HG02588 (cell line): ENCODE measurements around the gene SH3BP1.
"Not testable (repeated sequence)": the region's sequence is repeated elsewhere in the genome, so short reads cannot be mapped to it uniquely, and the experiment has no call there.

Source experiments
- ATAC-seq: cut with Tn5 transposase; IDR thresholded peaks from one replicate; pipeline ENCODE4 v1.9.1; 2021; ENCODE audit warnings: mild to moderate bottlenecking, moderate library complexity; ENCODE audit not compliant: unreplicated experiment

Gene SH3BP1, protein sequence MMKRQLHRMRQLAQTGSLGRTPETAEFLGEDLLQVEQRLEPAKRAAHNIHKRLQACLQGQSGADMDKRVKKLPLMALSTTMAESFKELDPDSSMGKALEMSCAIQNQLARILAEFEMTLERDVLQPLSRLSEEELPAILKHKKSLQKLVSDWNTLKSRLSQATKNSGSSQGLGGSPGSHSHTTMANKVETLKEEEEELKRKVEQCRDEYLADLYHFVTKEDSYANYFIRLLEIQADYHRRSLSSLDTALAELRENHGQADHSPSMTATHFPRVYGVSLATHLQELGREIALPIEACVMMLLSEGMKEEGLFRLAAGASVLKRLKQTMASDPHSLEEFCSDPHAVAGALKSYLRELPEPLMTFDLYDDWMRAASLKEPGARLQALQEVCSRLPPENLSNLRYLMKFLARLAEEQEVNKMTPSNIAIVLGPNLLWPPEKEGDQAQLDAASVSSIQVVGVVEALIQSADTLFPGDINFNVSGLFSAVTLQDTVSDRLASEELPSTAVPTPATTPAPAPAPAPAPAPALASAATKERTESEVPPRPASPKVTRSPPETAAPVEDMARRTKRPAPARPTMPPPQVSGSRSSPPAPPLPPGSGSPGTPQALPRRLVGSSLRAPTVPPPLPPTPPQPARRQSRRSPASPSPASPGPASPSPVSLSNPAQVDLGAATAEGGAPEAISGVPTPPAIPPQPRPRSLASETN

DNA sequence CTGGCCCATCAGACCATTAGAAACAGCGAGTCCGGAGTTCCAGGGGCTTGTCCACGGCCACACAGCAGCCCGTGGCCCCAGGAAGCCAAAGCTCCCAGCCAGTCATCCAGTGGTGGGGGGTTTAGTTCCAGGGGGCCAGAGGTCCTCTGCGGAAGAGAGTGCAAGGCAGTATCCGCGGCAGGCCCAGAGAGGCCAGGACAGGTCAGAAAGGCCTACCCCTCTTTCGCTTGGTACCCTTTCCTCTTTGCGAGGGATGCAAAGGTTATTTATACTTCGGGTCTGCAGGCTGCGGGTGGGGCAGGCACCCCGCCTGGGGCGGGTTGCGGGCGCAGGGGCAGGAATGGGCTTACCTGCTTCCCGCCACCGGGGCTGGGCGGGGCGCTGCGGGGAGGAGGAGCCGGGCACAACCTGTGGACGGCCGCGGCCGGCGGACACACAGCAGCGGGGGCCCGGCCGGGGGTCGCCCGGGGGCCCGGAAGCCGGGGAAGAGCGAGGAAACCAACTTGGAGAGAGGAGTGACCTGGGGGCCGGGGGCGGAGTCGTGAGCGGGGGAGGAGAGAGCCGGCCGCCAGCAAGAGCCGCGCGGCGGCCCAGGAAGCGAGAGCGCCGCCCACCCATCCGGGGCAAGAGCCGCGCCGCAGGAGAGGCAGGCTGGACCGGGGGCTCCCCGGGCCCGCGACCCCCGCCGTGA is at the start of gene SH3BP1:
TSS of gene SH3BP1 (plus strand) at position 600 of the 691 bp plus-strand sequence. CDS start 119 bp downstream, outside the sequence.
- ATAC-seq = no peak

DNA sequence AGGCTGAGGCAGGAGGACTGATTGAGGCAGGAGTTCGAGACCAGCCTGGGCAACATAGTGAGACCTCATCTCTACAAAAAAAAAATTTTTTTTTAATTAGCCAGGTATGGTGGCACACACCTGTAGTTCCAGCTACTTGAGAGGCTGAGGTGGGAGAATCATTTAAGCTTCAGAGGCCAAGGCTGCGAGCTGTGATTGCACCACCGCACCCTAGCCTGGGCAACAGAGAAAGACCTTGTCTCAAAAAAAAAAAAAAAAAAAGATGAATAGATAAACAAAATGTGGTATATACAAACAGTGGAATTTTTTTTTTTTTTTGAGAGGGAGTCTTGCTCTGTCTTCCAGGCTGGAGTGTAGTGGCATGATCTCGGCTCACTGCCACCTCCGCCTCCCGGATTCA is 48.4 kb upstream of the SH3BP1 start:
- ATAC-seq = not testable (repeated sequence)

DNA sequence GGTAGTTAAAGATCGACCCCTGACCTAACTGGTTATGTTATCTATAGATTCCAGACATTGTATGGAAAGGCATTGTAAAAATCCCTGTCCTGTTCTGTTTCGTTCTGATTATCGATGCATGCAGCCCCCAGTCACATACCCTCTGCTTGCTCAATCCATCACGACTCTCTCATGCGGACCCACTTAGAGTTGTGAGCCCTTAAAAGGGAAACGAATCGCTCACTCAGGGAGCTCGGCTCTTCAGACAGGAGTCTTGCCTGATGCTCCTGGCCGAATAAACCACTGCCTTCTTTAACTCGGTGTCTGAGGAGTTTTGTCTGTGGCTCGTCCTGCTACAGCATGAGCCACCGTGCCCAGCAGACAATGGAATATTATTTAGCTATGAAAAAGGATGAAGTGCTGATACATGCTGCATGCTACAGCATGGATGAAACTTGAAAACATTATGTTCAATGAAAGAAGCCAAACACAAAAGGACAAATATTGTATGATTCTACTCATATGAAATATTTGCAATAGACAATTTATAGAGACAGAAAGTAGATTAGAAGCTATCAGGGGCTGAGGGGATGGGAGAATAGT is 47.6 kb upstream of the SH3BP1 start:
- no peak for ATAC-seq

DNA sequence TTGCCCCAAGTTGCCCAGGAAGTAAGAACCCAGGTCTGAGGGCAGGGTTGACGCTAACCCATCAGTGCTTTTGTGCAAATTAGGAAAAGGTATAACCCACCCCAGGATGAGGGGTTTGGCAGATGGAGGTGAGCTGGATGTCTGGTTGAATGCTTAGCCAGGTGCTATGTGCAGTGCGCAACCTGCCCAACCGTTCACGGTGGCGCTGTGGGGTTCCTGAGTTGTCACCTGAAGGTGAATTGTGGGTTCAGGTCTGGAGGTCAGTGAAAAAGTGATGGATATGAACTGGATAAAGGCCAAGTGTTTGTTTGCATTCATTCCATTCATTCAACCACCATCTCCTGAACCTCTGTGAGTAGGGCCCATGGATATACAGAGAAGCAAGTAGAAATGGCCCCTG is 45.2 kb upstream of the SH3BP1 start:
- no peak for ATAC-seq

DNA sequence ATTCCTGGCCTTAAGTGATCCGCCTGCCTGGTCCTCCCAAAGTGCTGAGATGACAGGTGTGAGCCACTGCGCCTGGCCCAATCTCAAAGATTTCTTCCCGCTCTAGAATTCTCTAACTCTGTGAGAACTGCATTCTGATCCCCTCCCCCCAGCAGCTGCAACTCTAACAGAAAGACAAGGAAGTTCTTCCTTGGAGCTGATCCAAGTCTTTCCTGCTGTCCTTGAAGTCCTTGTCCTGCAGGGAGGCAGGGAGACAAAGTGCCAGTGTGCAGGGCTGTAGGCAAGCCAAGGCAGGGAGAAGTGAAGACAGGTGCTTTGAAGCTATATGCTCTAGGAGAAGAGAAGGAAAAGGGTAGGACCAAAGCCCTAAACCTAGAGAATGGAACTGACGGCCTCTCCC is 40.3 kb upstream of the SH3BP1 start:
- ATAC-seq = no peak

DNA sequence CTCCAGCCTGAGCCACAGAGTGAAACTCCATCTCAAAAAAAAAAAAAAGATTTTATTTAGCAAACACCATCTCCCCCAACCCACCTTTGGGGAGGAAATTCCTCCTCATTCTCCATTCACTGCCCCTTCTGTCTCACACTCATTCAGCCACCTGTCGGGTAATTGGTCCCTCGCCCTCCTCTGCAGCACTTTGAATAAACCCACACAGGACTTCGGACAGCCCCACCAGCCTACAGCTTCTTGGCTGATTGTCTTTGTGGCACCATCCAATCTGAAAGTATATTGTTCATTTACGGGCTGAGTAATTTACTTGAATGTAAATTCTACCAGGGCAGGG is 38.3 kb upstream of the SH3BP1 start:
- ATAC-seq = no peak

DNA sequence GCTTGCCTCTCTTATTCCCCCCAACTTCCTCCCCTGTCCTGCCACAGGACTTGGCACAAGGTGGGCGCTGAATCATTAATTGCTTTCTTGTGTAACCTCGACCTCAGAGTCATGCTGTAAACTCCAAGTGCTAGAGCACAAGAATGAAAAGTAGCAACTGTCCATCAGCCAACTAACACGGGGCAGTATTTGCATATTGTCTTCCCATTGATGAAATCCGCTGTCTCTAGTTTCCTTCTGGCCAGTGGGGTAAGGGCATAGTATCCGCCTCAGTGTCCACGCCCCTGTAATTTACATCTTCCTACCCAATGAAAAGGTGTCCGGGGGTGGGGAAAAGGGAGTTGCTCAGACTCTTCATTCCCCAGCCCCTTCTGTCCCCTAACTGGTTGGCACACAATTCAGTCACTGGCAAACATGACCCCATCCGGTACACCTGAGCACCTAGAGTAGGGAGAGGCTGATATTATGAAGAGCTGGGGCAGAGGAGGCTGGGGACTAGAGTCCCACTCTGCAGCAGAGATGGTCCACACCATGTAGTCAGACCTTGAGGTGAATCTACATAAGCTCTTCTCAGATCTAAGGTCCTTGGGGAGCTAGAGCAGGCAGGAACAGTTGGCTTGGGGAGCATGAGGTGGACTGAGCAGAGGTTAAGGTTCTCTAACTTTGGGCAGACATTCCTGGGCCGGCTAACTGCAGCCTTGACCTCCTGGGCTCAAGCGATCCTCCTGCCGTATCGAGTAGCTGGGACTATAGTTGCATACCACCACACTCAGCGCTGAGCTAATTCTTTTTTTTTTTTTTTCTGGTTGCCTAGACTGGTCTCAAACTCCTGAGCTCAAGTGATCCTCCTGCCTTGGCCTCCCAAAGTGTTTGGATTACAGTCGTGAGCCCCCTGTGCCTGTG is 37.7 kb upstream of the SH3BP1 start:
- ATAC-seq = no peak

DNA sequence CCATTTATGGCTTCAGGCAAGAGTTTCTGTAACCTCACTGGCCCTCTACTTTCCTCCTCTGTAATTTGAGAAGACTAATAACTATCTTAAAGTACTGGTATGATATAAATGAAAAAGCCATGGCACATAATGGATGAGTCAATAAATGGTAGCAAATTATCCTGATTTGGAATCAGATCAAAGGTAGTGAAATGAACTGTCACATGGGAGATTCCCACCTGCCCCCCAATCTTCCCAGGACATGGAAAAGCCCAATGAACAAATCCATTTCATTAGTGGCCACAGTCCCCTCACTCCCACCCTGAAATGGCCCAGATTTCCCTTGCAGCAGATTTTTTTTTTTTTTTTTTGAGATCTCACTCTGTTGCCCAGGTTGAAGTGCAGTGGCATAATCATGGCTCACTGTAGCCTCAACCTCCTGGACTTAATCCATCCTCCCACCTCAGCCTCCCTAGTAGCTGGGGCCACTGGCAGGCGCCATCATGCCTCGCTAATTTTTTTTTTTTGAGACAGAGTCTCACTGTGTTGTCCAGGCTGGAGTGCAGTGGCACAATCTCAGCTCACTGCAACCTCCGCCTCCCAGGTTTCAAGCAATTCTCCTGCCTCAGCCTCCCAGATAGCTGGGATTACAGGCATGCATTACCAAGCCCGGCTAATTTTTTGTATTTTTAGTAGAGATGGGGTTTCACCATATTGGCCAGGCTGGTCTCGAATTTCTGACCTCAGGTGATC is 36.8 kb upstream of the SH3BP1 start:
- not testable (repeated sequence) for ATAC-seq

DNA sequence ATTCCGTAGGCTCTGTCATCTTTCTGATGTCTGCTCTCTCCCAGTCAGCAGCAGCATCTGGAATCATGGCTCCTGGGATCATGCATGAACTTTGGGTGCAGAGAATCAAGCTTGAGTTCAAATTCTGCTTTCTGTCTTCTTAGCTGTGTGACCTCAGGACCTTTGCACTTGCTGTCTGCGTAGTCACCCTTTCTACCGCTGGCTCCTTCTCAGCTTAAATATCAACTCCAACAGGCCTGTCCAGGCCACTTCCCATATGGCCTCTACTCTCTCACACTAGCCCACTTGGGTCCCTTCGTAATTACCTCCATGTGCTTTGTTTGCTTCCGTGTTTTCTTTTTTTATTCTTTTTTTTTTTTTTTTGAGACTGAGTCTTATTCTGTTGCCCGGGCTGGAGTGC is 35.4 kb upstream of the SH3BP1 start:
- no peak for ATAC-seq

DNA sequence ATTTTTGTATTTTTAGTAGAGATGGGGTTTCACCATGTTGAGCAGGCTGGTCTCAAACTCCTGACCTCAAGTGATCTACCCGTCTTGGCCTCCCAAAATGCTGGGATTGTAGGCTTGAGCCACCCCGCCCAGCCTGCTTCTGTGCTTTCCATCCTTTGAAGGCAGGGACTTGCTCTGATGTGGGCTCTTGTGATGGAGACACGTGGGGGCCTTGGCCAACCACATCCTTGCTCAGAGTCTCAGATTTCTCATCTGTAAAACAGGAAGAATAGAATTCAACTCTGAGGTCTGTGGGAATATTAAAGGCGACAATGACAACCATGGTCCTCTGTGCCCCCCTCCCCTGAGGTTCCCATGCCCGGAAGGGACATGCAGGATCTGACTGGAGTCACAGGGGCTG is 34.6 kb upstream of the SH3BP1 start:
- ATAC-seq = no peak

DNA sequence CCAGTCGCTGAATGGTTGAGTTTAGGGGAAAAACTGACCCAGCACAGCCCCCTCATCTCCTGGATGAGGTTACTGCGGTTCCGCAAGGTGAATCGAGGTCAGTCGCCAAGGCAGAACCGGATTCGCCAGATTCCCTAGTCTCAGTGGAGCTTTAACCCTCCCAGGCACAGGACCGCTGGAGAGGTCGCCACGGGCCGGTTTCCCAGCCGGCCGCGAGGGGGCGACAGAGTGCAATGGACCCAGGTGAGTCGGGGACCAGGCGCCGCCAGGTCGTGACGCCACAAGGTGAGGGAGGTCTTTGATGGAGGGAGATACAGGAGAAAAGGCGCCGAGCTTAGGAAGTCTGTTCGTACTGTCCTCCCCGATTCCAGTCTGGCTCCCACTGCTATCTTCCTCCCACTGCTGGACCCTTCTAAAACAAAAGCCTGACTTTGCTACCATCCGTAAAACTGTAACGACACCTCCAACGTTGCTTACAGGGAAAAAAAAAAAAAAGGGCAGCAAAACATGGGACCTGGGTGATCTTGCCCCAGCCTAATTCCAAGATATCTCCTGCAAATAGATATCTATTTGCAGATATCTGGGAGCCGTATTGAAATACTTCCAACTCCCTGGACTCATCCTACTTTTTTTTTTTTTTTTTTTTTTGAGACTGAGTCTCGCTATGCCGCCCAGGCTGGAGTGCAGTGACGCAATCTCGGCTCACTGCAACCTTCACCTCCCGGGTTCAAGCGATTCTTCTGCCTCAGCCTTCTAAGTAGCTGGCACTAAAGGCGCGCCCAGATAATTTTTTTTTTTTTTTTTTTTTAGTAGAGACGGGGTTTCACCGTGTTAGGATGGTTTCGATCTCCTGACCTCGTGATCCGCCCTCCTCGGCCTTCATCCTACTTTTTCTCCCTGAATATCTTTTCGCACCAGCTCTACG is 32.2 kb upstream of the SH3BP1 start:
- no peak for ATAC-seq

DNA sequence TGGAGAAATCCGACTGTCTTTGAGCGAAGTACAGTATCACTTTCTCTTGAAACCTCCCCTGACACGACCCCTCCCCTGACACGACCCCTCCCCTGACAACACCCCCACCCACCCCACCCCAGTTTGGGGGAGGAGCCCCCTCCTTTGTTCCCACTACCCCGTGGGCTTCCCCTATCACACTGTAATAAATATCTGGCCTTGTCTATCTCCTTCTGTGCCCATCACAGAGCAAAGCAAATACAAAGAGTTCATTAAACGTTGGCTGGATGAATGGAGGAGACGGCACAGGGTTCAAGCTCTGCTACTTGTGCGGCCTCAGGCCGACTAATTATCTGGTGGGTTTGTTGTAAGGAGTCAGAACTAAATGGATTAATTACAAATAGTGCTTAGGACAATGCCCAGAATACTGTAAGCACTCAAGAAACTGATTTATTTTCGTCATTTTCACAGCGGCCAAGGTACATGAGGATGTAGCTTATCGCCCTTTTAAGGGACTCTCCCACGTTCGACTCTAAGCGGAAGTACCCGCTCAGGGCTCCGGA is 31.5 kb upstream of the SH3BP1 start:
- no peak for ATAC-seq

DNA sequence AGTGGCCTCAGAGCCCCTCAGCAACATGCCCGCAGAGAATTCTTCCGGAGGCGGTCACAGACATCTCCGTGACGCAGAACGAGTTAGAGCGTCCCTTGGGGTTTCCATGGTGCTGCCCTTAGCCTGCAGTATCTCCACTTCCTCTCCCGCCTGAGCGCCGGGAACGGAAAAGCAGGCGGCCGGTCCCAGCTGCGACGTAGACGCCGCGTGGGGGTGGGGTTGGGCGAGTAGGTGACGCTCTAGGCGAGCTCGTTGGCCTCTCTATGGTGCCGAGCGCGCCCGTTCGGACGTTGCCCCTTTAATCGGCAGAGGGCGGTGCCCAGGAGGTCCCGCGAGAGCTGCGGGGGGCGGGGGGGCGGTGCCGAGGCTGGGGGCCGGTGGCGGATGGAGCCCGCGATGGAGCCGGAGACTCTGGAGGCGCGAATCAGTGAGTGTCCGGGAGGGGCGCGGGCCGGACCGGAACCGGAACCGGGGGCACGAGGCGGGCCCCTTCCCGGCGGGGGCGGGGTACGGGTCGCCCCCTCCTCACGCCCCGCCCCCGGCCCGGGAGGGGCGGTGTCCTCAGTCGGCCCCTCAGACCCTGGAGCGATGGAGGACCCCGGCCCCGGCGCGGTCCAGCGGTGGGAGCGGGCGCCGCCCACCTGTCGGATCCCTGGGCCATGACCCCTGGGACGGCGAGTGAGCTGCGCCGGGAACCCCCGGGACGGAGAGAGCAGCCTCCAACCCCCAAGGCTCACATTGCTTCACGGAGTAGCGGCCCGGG is 30.8 kb upstream of the SH3BP1 start, which contains the start of gene GGA1:
TSS of gene GGA1 (plus strand) at position 358 of the 763 bp plus-strand sequence. CDS start at position 385, 27 bp downstream.
- peak; percentile 74 for ATAC-seq

DNA sequence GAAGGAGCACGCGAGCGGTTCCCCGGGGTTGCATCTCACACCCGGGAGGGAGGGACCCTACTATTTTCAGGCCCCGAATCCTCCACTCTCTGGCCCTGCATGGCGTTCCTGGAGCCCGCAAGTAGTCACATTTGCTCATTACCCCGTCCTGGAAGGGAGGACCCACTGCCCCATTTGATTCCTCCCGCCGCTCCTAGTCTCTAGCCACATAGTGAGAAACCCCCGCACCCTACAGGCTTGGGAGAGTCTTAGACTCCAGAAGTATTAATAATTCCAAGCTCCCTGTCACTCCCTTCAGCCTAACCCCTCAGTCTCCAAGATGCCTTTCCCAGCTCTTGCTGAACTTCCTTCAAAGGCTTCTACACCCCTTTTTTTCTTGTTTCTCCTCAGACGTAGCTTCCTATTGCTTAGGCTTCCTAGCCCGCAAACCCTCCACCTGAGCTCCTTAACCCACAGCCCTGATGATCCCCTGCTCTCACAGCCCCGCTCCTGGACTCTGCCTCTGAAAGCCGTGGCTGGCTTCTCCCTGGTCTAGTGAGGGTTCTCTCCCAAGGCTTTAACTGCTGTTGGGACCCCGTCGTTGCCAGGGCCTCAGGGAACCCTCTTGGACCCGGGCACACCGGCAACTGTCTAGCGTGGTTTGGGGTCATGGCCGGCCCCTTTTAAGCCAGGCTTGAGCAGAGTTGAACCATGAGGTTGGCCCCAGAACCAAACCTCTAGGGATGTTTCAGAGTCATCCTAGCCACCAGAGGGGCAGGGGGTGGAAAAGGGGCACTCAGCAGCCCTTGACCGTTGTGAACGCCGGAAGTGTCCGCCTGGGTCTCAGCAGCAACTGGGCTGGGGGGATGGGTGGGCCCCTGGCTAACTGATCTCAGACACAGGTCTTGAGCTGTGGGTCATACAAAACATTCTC is 30.0 kb upstream of the SH3BP1 start:
- no peak for ATAC-seq

DNA sequence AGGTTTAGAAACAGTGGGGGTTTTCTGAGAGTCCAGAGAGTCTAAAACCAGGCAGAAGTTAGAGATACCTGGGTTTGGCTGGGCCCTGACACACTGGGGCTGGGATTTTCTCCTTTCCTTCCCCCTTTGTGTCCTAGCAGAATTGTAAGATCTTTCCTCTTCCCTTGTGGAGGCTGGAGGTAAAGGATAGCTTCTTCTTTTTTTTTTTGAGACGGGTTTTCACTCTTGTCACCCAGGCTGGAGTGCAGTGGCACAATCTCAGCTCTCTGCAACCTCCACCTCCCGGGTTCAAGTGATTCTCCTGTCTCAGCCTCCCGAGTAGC is 29.4 kb upstream of the SH3BP1 start:
- not testable (repeated sequence) for ATAC-seq

DNA sequence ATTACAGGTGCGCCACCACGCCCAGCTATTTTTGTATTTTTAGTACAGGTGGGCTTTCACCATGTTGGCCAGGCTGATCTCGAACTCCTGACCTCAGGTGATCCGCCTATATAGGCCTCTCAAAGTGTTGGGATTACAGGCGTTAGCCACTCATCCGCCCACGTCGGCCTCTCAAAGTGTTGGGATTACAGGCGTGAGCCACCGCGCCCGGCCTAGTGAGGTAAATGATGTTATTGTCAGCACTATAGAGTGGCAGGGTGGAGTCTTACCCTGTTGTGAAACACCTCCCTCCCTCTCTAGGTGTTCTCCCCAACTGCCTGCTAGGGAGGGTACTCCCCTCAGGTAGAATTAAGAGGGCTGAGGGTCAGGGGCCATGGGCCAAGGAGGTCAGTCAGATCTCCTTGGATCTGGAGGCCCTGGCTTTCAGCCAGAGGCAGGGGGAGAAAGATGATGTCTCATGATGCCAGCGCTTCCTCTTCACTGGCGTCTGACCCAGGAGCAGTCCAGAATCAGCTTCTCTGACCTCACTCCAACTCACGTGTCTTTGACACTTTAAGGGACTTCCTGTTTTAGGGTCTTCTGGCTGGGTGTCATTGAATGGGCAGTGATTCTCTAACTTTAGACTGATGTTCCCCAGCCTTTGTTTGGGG is 28.9 kb upstream of the SH3BP1 start:
- no peak for ATAC-seq
